ENCODE data around the gene LHX4. TPM values are rescaled to one million over a fixed set of nuclear protein-coding genes. Genes with fewer than 3 reads are reported as not detected.
A peak's percentile ranks its signal among the peaks of the same experiment; 100 is the strongest.

LHX4 gene
- total and polyA plus RNA-seq, 4 donors = 0.05 to 0.25 TPM; not detected in 2

- DNase-seq (peak in 1 of 2 donors; percentile 52), ATAC-seq (ENCODE audit: low FRiP score) (no peak)
- no peaks in the 10 kb centered on the region for H3K9me3 ChIP-seq (ENCODE audit: control insufficient read depth, low read length)
- no peak overlapping the region for H3K27ac ChIP-seq (ENCODE audit: low read depth in 1 of 2, low read length in 2 of 2)
- no peak overlapping the region for H3K4me3 ChIP-seq (ENCODE audit: low read length in 2 of 2)
- no peaks in the 10 kb centered on the region for H3K36me3 ChIP-seq (ENCODE audit: control insufficient read depth in 1 of 2, insufficient read depth in 2 of 2, low read length in 1 of 2)
- intact Hi-C loops (cut with DNase I) = no loop called here
- 64 to 65% methylated on average over 15 of the region's 15 CpGs for WGBS, 2 donors
- H3K27me3 ChIP-seq (ENCODE audit: control insufficient read depth in 1 of 2, insufficient read depth in 2 of 2, low read length in 1 of 2) = no peaks in the 10 kb centered on the region
- H3K4me1 ChIP-seq (ENCODE audit: control insufficient read depth in 1 of 2, insufficient read depth in 2 of 2, low read length in 2 of 2) = no peaks in the 10 kb centered on the region
These were observed 16.5 kb upstream of the LHX4 start for GRCh38 chr1:180213401-180214170.

- ATAC-seq (ENCODE audit: low FRiP score) (no peak), DNase-seq (no peak)
- Histone ChIP-seq H3K9me3 (ENCODE audit: control insufficient read depth, low read length) (no peaks in the 10 kb centered on the region), H3K4me3 (ENCODE audit: low read length in 2 of 2) (no peak overlapping the region), H3K27ac (ENCODE audit: low read depth in 1 of 2, low read length in 2 of 2) (no peak overlapping the region), H3K4me1 (ENCODE audit: control insufficient read depth in 1 of 2, insufficient read depth in 2 of 2, low read length in 2 of 2) (no peaks in the 10 kb centered on the region), H3K36me3 (ENCODE audit: control insufficient read depth in 1 of 2, insufficient read depth in 2 of 2, low read length in 1 of 2) (no peaks in the 10 kb centered on the region), H3K27me3 (ENCODE audit: control insufficient read depth in 1 of 2, insufficient read depth in 2 of 2, low read length in 1 of 2) (no peaks in the 10 kb centered on the region)
- WGBS, 2 donors = 93 to 94% methylated on average over 22 of the region's 22 CpGs
- intact Hi-C loops (cut with DNase I) = no loop called here
These were observed 14.0 kb upstream of the LHX4 start for GRCh38 chr1:180215856-180216625.

- WGBS, 2 donors = 80 to 83% methylated on average over 7 of the region's 7 CpGs
- DNase-seq = no peak
- ATAC-seq (ENCODE audit: low FRiP score) = no peak
- no peaks in the 10 kb centered on the region for H3K9me3 ChIP-seq (ENCODE audit: control insufficient read depth, low read length)
- H3K27me3 ChIP-seq (ENCODE audit: control insufficient read depth in 1 of 2, insufficient read depth in 2 of 2, low read length in 1 of 2) = no peaks in the 10 kb centered on the region
- H3K4me3 ChIP-seq (ENCODE audit: low read length in 2 of 2) = no peak overlapping the region
- intact Hi-C loops (cut with DNase I) = no loop called here
- H3K36me3 ChIP-seq (ENCODE audit: control insufficient read depth in 1 of 2, insufficient read depth in 2 of 2, low read length in 1 of 2) = no peaks in the 10 kb centered on the region
- no peak overlapping the region for H3K27ac ChIP-seq (ENCODE audit: low read depth in 1 of 2, low read length in 2 of 2)
- H3K4me1 ChIP-seq (ENCODE audit: control insufficient read depth in 1 of 2, insufficient read depth in 2 of 2, low read length in 2 of 2) = no peaks in the 10 kb centered on the region
These were observed 13.1 kb upstream of the LHX4 start for GRCh38 chr1:180217006-180217405.

GRCh38 chr1:180218806-180219765 is 11.0 kb upstream of the LHX4 start:
- WGBS, 2 donors = 83 to 88% methylated on average over 17 to 20 of the region's 20 CpGs
- Histone ChIP-seq H3K27ac (ENCODE audit: low read depth in 1 of 2, low read length in 2 of 2) (no peak overlapping the region), H3K27me3 (ENCODE audit: control insufficient read depth in 1 of 2, insufficient read depth in 2 of 2, low read length in 1 of 2) (no peaks in the 10 kb centered on the region), H3K4me1 (ENCODE audit: control insufficient read depth in 1 of 2, insufficient read depth in 2 of 2, low read length in 2 of 2) (no peaks in the 10 kb centered on the region), H3K36me3 (ENCODE audit: control insufficient read depth in 1 of 2, insufficient read depth in 2 of 2, low read length in 1 of 2) (no peaks in the 10 kb centered on the region), H3K4me3 (ENCODE audit: low read length in 2 of 2) (no peak overlapping the region), H3K9me3 (ENCODE audit: control insufficient read depth, low read length) (no peaks in the 10 kb centered on the region)
- ATAC-seq (ENCODE audit: low FRiP score) = no peak
- intact Hi-C loops (cut with DNase I) = no loop called here
- no peak for DNase-seq

- no peak overlapping the region for H3K27ac ChIP-seq (ENCODE audit: low read depth in 1 of 2, low read length in 2 of 2)
- ATAC-seq (ENCODE audit: low FRiP score) (no peak), DNase-seq (no peak)
- 88 to 89% methylated on average over 11 of the region's 11 CpGs for WGBS, 2 donors
- H3K4me3 ChIP-seq (ENCODE audit: low read length in 2 of 2) = no peak overlapping the region
- intact Hi-C loops (cut with DNase I) = no loop called here
- no peaks in the 10 kb centered on the region for H3K4me1 ChIP-seq (ENCODE audit: control insufficient read depth in 1 of 2, insufficient read depth in 2 of 2, low read length in 2 of 2)
- H3K36me3 ChIP-seq (ENCODE audit: control insufficient read depth in 1 of 2, insufficient read depth in 2 of 2, low read length in 1 of 2) = no peaks in the 10 kb centered on the region
- H3K9me3 ChIP-seq (ENCODE audit: control insufficient read depth, low read length) = no peaks in the 10 kb centered on the region
- H3K27me3 ChIP-seq (ENCODE audit: control insufficient read depth in 1 of 2, insufficient read depth in 2 of 2, low read length in 1 of 2) = no peaks in the 10 kb centered on the region
These were observed 10.3 kb upstream of the LHX4 start for GRCh38 chr1:180219776-180220175.

- intact Hi-C loops (cut with DNase I) = no loop called here
- ATAC-seq (ENCODE audit: low FRiP score) (no peak), DNase-seq (no peak)
- WGBS, 2 donors = 85 to 90% methylated on average over 6 of the region's 6 CpGs
- Histone ChIP-seq H3K27me3 (ENCODE audit: control insufficient read depth in 1 of 2, insufficient read depth in 2 of 2, low read length in 1 of 2) (no peaks in the 10 kb centered on the region), H3K9me3 (ENCODE audit: control insufficient read depth, low read length) (no peaks in the 10 kb centered on the region), H3K4me3 (ENCODE audit: low read length in 2 of 2) (no peak overlapping the region), H3K4me1 (ENCODE audit: control insufficient read depth in 1 of 2, insufficient read depth in 2 of 2, low read length in 2 of 2) (no peaks in the 10 kb centered on the region), H3K27ac (ENCODE audit: low read depth in 1 of 2, low read length in 2 of 2) (no peak overlapping the region), H3K36me3 (ENCODE audit: control insufficient read depth in 1 of 2, insufficient read depth in 2 of 2, low read length in 1 of 2) (no peaks in the 10 kb centered on the region)
These were observed 8.6 kb upstream of the LHX4 start for GRCh38 chr1:180221462-180221861.

- intact Hi-C loops (cut with DNase I) = no loop called here
- 65 to 73% methylated on average over 5 of the region's 5 CpGs for WGBS, 2 donors
- Histone ChIP-seq H3K36me3 (ENCODE audit: control insufficient read depth in 1 of 2, insufficient read depth in 2 of 2, low read length in 1 of 2) (no peaks in the 10 kb centered on the region), H3K4me1 (ENCODE audit: control insufficient read depth in 1 of 2, insufficient read depth in 2 of 2, low read length in 2 of 2) (no peaks in the 10 kb centered on the region), H3K9me3 (ENCODE audit: control insufficient read depth, low read length) (no peaks in the 10 kb centered on the region), H3K27me3 (ENCODE audit: control insufficient read depth in 1 of 2, insufficient read depth in 2 of 2, low read length in 1 of 2) (no peaks in the 10 kb centered on the region), H3K27ac (ENCODE audit: low read depth in 1 of 2, low read length in 2 of 2) (no peak overlapping the region), H3K4me3 (ENCODE audit: low read length in 2 of 2) (no peak overlapping the region)
- DNase-seq (no peak), ATAC-seq (ENCODE audit: low FRiP score) (no peak)
These were observed 5.2 kb upstream of the LHX4 start for GRCh38 chr1:180224902-180225301.

- H3K36me3 ChIP-seq (ENCODE audit: control insufficient read depth in 1 of 2, insufficient read depth in 2 of 2, low read length in 1 of 2) = no peaks in the 10 kb centered on the region
- no peaks in the 10 kb centered on the region for H3K27me3 ChIP-seq (ENCODE audit: control insufficient read depth in 1 of 2, insufficient read depth in 2 of 2, low read length in 1 of 2)
- H3K9me3 ChIP-seq (ENCODE audit: control insufficient read depth, low read length) = no peaks in the 10 kb centered on the region
- intact Hi-C loops (cut with DNase I) = no loop called here
- H3K27ac ChIP-seq (ENCODE audit: low read depth in 1 of 2, low read length in 2 of 2) = no peak overlapping the region
- no peak for DNase-seq
- ATAC-seq (ENCODE audit: low FRiP score) = no peak
- 78 to 83% methylated on average over 2 of the region's 2 CpGs for WGBS, 2 donors
- H3K4me3 ChIP-seq (ENCODE audit: low read length in 2 of 2) = no peak overlapping the region
- H3K4me1 ChIP-seq (ENCODE audit: control insufficient read depth in 1 of 2, insufficient read depth in 2 of 2, low read length in 2 of 2) = no peaks in the 10 kb centered on the region
These were observed 4.7 kb upstream of the LHX4 start for GRCh38 chr1:180225403-180225802.

Data from aorta (tissue), 5 donors.